Fibroblast of lung (primary cell): ENCODE measurements around the gene KRT71.

Experiments used
- CTCF ChIP-seq, 2 donors: IDR thresholded peaks in 1 of 2; conservative IDR thresholded peaks in 1 of 2; 1 replicate in 1 of 2; 2 replicates in 1 of 2; pipeline ENCODE4 v1.5.1; 2011 to 2012; ENCODE audit warnings: low read length in 2 of 2, control low read depth in 1 of 2, inconsistent platforms in 1 of 2, low read depth in 1 of 2, mild to moderate bottlenecking in 1 of 2
- EZH2 ChIP-seq: IDR thresholded peaks from 2 replicates; pipeline ENCODE4 v1.5.1; 2012; ENCODE audit warnings: low read length, control low read depth, mild to moderate bottlenecking; ENCODE audit errors: missing control alignments

GRCh38 chr12:52587563-52587962, 34.6 kb upstream of the KRT71 start:
- TF ChIP-seq CTCF (conservative IDR thresholded peaks at IDR 0.05 in 1 of 2, IDR thresholded peaks at IDR 0.05 in 1 of 2; ENCODE audit: low read depth in 1 of 2, low read length in 2 of 2), result no peak
- TF ChIP-seq EZH2, result no peak
